ENCODE measurements around the gene ACOT11. TPM values are rescaled to one million over a fixed set of nuclear protein-coding genes. Genes with fewer than 3 reads are reported as not detected.

Gene ACOT11
- total and polyA plus RNA-seq, 2 of the 13 experiments (the other 11 are each of a cell fraction or from before 2014, with no cell fraction given), result 2.6 to 3.3 TPM

- TF ChIP-seq FOXC1 (CRISPR knock-in tag; IDR thresholded peaks at IDR 0.05; ENCODE audit: borderline replicate concordance) (no peak), AGO1 (IDR thresholded peaks at IDR 0.05; ENCODE audit: low read depth, low read length, poor library complexity, severe bottlenecking) (no peak)
Observed at GRCh38 chr1:54602554-54602953, 54.5 kb downstream of the ACOT11 start (continued).

- in situ Hi-C loops (cut with HindIII; ENCODE audit: extremely low pct_ligation_motif_present, low pct_unique_long_range_greater_than_20kb) (no loop called here), intact Hi-C loops (cut with micrococcal nuclease; ENCODE audit: unreplicated experiment) (no loop called here)
- no peak overlapping the region for H3K9ac ChIP-seq (ENCODE audit: insufficient read depth, low read depth, low read length)
- no peaks in the 10 kb centered on the region for H3K9me3 ChIP-seq (ENCODE audit: low read length)
- ChIA-PET CTCF (ENCODE audit: low intra/inter-chr PET ratio, low total read pairs) (no interaction called here), POLR2A (no interaction called here)
- no peaks in the 10 kb centered on the region for H3K27me3 ChIP-seq (ENCODE audit: control insufficient read depth in 1 of 2, insufficient read depth in 2 of 2, low read length in 2 of 2)
- no peak overlapping the region for H3K4me2 ChIP-seq (ENCODE audit: low read depth, low read length)
- ATAC-seq, result no peak
- H2AFZ ChIP-seq (ENCODE audit: low read length), result no peak overlapping the region
- DNase-seq (ENCODE audit: low spot score), result no peak
- no peak overlapping the region for H3K27ac ChIP-seq (ENCODE audit: extremely low read length, insufficient read depth, low read length)
- peaks cover 14% of the 10 kb centered on the region for H3K4me1 ChIP-seq (ENCODE audit: insufficient read depth, low read length)
- no TSS peak for BruUV-seq (replicated peaks)
- no peak for FAIRE-seq
- H4K20me1 ChIP-seq (ENCODE audit: insufficient read depth, low read length), result no peaks in the 10 kb centered on the region
- TF ChIP-seq ZNF629 (CRISPR knock-in tag; conservative IDR thresholded peaks at IDR 0.05), result peak; percentile 11; the same call in 1 of the 2 replicates
- no peak for TF ChIP-seq ZNF282 (IDR thresholded peaks at IDR 0.05; ENCODE audit: partially characterized antibody)
- H3K79me2 ChIP-seq (ENCODE audit: insufficient read depth, low read length), result no peaks in the 10 kb centered on the region
- 77% methylated on average over 6 of the region's 6 CpGs for whole genome bisulfite sequencing (ENCODE audit: low lambda C conversion rate)
- H3K4me3 ChIP-seq (replicated peaks in 1 of 3; ENCODE audit: insufficient read depth in 1 of 3, low read depth in 2 of 3, low read length in 3 of 3), result no peak overlapping the region
- no peaks in the 10 kb centered on the region for H3K36me3 ChIP-seq (replicated peaks in 1 of 2; ENCODE audit: control insufficient read depth in 1 of 2, insufficient read depth in 2 of 2, low read length in 2 of 2)
Observed at GRCh38 chr1:54603241-54603640, 55.2 kb downstream of the ACOT11 start.

- ChIA-PET CTCF (ENCODE audit: low intra/inter-chr PET ratio, low total read pairs) (no interaction called here), POLR2A (no interaction called here)
- in situ Hi-C loops (cut with HindIII; ENCODE audit: extremely low pct_ligation_motif_present, low pct_unique_long_range_greater_than_20kb), result no loop called here
Observed at GRCh38 chr1:54604051-54604450, 56.0 kb downstream of the ACOT11 start.

More at GRCh38 chr1:54604051-54604450, 56.0 kb downstream of the ACOT11 start:
- H4K20me1 ChIP-seq (ENCODE audit: insufficient read depth, low read length), result no peaks in the 10 kb centered on the region
- no peaks in the 10 kb centered on the region for H3K27me3 ChIP-seq (ENCODE audit: control insufficient read depth in 1 of 2, insufficient read depth in 2 of 2, low read length in 2 of 2)
- no peak overlapping the region for H3K27ac ChIP-seq (ENCODE audit: extremely low read length, insufficient read depth, low read length)
- H3K9ac ChIP-seq (ENCODE audit: insufficient read depth, low read depth, low read length), result no peak overlapping the region
- no peaks in the 10 kb centered on the region for H3K36me3 ChIP-seq (replicated peaks in 1 of 2; ENCODE audit: control insufficient read depth in 1 of 2, insufficient read depth in 2 of 2, low read length in 2 of 2)
- peaks cover 14% of the 10 kb centered on the region for H3K4me1 ChIP-seq (ENCODE audit: insufficient read depth, low read length)
- FAIRE-seq (no peak), DNase-seq (ENCODE audit: low spot score) (no peak), ATAC-seq (no peak)
- intact Hi-C loops (cut with micrococcal nuclease; ENCODE audit: unreplicated experiment), result no loop called here
- H3K4me2 ChIP-seq (ENCODE audit: low read depth, low read length), result no peak overlapping the region
- H3K9me3 ChIP-seq (ENCODE audit: low read length), result no peaks in the 10 kb centered on the region
- WGBS (ENCODE audit: low lambda C conversion rate), result 76% methylated on average over 3 of the region's 7 CpGs
- H2AFZ ChIP-seq (ENCODE audit: low read length), result no peak overlapping the region
- no peak for TF ChIP-seq KDM6A (CRISPR knock-in tag; IDR thresholded peaks at IDR 0.05; ENCODE audit: low read depth)
- no peak for TF ChIP-seq HES4 (CRISPR knock-in tag; IDR thresholded peaks at IDR 0.05; ENCODE audit: borderline replicate concordance)
- TF ChIP-seq ATM (IDR thresholded peaks at IDR 0.05; ENCODE audit: borderline replicate concordance), result no peak
- H3K79me2 ChIP-seq (ENCODE audit: insufficient read depth, low read length), result no peaks in the 10 kb centered on the region
- no TSS peak for BruUV-seq (replicated peaks)
- no peak overlapping the region for H3K4me3 ChIP-seq (replicated peaks in 1 of 3; ENCODE audit: insufficient read depth in 1 of 3, low read depth in 2 of 3, low read length in 3 of 3)

Measured in HepG2 (cell line).